HepG2 (cell line): ENCODE measurements around the gene CARMIL1. TPM values are rescaled to one million over a fixed set of nuclear protein-coding genes. Genes with fewer than 3 reads are reported as not detected.

Experiments used
- ARNT2 ChIP-seq: sonication (generic); formaldehyde crosslinking; IDR thresholded peaks from 2 replicates; pipeline ENCODE4 v1.8.0; 2022; ENCODE audit warnings: mild to moderate bottlenecking, low read depth, missing genetic modification reagents, moderate library complexity
- CEBPZ ChIP-seq: IDR thresholded peaks from 2 replicates; pipeline ENCODE4 v1.6.1; 2012; ENCODE audit warnings: low read length, improper control_type of control experiment
- GLI4 ChIP-seq: sonication (generic); formaldehyde crosslinking; IDR thresholded peaks from 2 replicates; pipeline ENCODE4 v1.5.1; 2020; ENCODE audit warnings: missing genetic modification reagents, mild to moderate bottlenecking, moderate library complexity, borderline replicate concordance
- HES4 ChIP-seq: sonication (generic); formaldehyde crosslinking; IDR thresholded peaks from 2 replicates; pipeline ENCODE4 v1.9.0; 2021; ENCODE audit warnings: mild to moderate bottlenecking, missing genetic modification reagents, borderline replicate concordance
- PAX8 ChIP-seq: sonication (generic); formaldehyde crosslinking; IDR thresholded peaks from 2 replicates; pipeline ENCODE4 v1.8.0; 2022; ENCODE audit warnings: mild to moderate bottlenecking, missing genetic modification reagents, borderline replicate concordance
- PHF21A ChIP-seq: sonication (generic); formaldehyde crosslinking; IDR thresholded peaks from 2 replicates; pipeline ENCODE4 v1.5.0; 2020; ENCODE audit warnings: mild to moderate bottlenecking, missing genetic modification reagents
- ZBTB21 ChIP-seq: sonication (generic); formaldehyde crosslinking; IDR thresholded peaks from 2 replicates; pipeline ENCODE4 v1.4.0; 2020; ENCODE audit warnings: missing genetic modification reagents
- ZBTB42 ChIP-seq: sonication (generic); formaldehyde crosslinking; IDR thresholded peaks from 2 replicates; pipeline ENCODE4 v1.5.0; 2020; ENCODE audit warnings: mild to moderate bottlenecking, missing genetic modification reagents
- ZBTB46 ChIP-seq: sonication (generic); formaldehyde crosslinking; IDR thresholded peaks from 2 replicates; pipeline ENCODE4 v1.4.0; 2020; ENCODE audit warnings: mild to moderate bottlenecking, missing genetic modification reagents, borderline replicate concordance
- ZNF543 ChIP-seq: sonication (generic); formaldehyde crosslinking; IDR thresholded peaks from 2 replicates; pipeline ENCODE4 v1.4.0; 2020; ENCODE audit warnings: mild to moderate bottlenecking, missing genetic modification reagents
- polyA plus RNA-seq, 8 experiments: library from polyadenylated mRNA; depleted of rRNA in 3 of 8; stranded (reverse) in 7 of 8; unstranded in 1 of 8; fragments of >200 nt; fragmentation: Illumina TruSeq in 4 of 8; extraction: Trizol in 4 of 8; gene quantifications; 2 replicates each; pipeline versions ENCODE4 v1.2.1 to v1.2.3, GENCODE V29; 2011 to 2016; ENCODE audit warnings: low read depth in 4 of 8, missing spikeins in 1 of 8, mixed read lengths in 1 of 8; ENCODE audit not compliant: insufficient read depth in 1 of 8
- total RNA-seq, 5 experiments: library from RNA; depleted of rRNA; stranded (reverse); fragments of >200 nt; fragmentation: Illumina TruSeq; extraction: Trizol; gene quantifications; 2 replicates each; pipeline ENCODE4 v1.2.3, GENCODE V29; 2016; ENCODE audit warnings: low read depth in 1 of 5
- TF ChIP-seq, protein P1 (sequence below): sonication (generic); formaldehyde crosslinking; IDR thresholded peaks from 2 replicates; pipeline ENCODE4 v1.4.0; 2020; ENCODE audit warnings: low read depth, mild to moderate bottlenecking, missing genetic modification reagents
- TF ChIP-seq, protein P2 (sequence below), 2 experiments: IDR thresholded peaks; 2 replicates each; pipeline ENCODE4 v1.6.1; 2011 to 2012; ENCODE audit warnings: low read length in 2 of 2, borderline replicate concordance in 1 of 2, low read depth in 1 of 2, mild to moderate bottlenecking in 1 of 2, moderate library complexity in 1 of 2
- TF ChIP-seq, protein P3 (sequence below): sonication (generic); formaldehyde crosslinking; IDR thresholded peaks from 2 replicates; pipeline ENCODE4 v1.5.0; 2020; ENCODE audit warnings: mild to moderate bottlenecking, missing genetic modification reagents, borderline replicate concordance
- TF ChIP-seq, protein P4 (sequence below): sonication (generic); formaldehyde crosslinking; IDR thresholded peaks from 2 replicates; pipeline ENCODE4 v1.4.0; 2020; ENCODE audit warnings: low read depth, mild to moderate bottlenecking, missing genetic modification reagents

Gene CARMIL1
- total and polyA plus RNA-seq, 2 of the 13 experiments (the other 11 are each of a cell fraction or from before 2014, with no cell fraction given): 1.8 to 2.6 TPM

- TF ChIP-seq CEBPZ: no peak
- no peak for TF ChIP-seq PAX8 (CRISPR knock-in tag)
- TF ChIP-seq ZBTB42 (CRISPR knock-in tag): no peak
- TF ChIP-seq, protein P1, sequence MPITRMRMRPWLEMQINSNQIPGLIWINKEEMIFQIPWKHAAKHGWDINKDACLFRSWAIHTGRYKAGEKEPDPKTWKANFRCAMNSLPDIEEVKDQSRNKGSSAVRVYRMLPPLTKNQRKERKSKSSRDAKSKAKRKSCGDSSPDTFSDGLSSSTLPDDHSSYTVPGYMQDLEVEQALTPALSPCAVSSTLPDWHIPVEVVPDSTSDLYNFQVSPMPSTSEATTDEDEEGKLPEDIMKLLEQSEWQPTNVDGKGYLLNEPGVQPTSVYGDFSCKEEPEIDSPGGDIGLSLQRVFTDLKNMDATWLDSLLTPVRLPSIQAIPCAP: no peak
- TF ChIP-seq GLI4 (CRISPR knock-in tag): no peak
- TF ChIP-seq, protein P2, sequence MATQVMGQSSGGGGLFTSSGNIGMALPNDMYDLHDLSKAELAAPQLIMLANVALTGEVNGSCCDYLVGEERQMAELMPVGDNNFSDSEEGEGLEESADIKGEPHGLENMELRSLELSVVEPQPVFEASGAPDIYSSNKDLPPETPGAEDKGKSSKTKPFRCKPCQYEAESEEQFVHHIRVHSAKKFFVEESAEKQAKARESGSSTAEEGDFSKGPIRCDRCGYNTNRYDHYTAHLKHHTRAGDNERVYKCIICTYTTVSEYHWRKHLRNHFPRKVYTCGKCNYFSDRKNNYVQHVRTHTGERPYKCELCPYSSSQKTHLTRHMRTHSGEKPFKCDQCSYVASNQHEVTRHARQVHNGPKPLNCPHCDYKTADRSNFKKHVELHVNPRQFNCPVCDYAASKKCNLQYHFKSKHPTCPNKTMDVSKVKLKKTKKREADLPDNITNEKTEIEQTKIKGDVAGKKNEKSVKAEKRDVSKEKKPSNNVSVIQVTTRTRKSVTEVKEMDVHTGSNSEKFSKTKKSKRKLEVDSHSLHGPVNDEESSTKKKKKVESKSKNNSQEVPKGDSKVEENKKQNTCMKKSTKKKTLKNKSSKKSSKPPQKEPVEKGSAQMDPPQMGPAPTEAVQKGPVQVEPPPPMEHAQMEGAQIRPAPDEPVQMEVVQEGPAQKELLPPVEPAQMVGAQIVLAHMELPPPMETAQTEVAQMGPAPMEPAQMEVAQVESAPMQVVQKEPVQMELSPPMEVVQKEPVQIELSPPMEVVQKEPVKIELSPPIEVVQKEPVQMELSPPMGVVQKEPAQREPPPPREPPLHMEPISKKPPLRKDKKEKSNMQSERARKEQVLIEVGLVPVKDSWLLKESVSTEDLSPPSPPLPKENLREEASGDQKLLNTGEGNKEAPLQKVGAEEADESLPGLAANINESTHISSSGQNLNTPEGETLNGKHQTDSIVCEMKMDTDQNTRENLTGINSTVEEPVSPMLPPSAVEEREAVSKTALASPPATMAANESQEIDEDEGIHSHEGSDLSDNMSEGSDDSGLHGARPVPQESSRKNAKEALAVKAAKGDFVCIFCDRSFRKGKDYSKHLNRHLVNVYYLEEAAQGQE (IDR thresholded peaks at IDR 0.05; ENCODE audit: borderline replicate concordance in 1 of 2, low read depth in 1 of 2, low read length in 2 of 2): no peak
- TF ChIP-seq, protein P3, sequence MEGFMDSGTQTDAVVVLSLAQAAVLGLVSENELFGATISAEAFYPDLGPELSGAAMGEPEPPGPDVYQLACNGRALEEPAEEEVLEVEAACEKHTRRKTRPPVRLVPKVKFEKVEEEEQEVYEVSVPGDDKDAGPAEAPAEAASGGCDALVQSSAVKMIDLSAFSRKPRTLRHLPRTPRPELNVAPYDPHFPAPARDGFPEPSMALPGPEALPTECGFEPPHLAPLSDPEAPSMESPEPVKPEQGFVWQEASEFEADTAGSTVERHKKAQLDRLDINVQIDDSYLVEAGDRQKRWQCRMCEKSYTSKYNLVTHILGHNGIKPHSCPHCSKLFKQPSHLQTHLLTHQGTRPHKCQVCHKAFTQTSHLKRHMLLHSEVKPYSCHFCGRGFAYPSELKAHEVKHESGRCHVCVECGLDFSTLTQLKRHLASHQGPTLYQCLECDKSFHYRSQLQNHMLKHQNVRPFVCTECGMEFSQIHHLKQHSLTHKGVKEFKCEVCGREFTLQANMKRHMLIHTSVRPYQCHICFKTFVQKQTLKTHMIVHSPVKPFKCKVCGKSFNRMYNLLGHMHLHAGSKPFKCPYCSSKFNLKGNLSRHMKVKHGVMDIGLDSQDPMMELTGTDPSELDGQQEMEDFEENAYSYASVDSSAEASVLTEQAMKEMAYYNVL (CRISPR knock-in tag): no peak
- TF ChIP-seq, protein P4, sequence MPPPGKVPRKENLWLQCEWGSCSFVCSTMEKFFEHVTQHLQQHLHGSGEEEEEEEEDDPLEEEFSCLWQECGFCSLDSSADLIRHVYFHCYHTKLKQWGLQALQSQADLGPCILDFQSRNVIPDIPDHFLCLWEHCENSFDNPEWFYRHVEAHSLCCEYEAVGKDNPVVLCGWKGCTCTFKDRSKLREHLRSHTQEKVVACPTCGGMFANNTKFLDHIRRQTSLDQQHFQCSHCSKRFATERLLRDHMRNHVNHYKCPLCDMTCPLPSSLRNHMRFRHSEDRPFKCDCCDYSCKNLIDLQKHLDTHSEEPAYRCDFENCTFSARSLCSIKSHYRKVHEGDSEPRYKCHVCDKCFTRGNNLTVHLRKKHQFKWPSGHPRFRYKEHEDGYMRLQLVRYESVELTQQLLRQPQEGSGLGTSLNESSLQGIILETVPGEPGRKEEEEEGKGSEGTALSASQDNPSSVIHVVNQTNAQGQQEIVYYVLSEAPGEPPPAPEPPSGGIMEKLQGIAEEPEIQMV: no peak
- no peak for TF ChIP-seq ZBTB46 (CRISPR knock-in tag)
- TF ChIP-seq ZBTB21: no peak
- TF ChIP-seq HES4 (CRISPR knock-in tag): no peak
- TF ChIP-seq PHF21A: 0 out of 2 replicates have a peak, but pooled peaks have one; percentile 37
- TF ChIP-seq ARNT2: no peak
- TF ChIP-seq ZNF543 (CRISPR knock-in tag): no peak
Observed at GRCh38 chr6:25270559-25270958, 8.6 kb upstream of the CARMIL1 start (continued).
